Endothelial cell (in vitro differentiated cells): ENCODE data around the gene FAM193A. TPM values are rescaled to one million over a fixed set of nuclear protein-coding genes. Genes with fewer than 3 reads are reported as not detected.

Experiments
- DNase-seq: peaks from one replicate; pipeline ENCODE4 v3.0.0; 2021; ENCODE audit warnings: low spot score
- H3K27ac Mint-ChIP-seq: one replicate; pipeline ENCODE4 v1.8.0; 2021; ENCODE audit warnings: mixed read lengths, inconsistent platforms; ENCODE audit not compliant: unreplicated experiment
- H3K27me3 Mint-ChIP-seq: one replicate; pipeline ENCODE4 v1.8.0; 2021; ENCODE audit warnings: mild to moderate bottlenecking, moderate library complexity, mixed read lengths, inconsistent platforms; ENCODE audit not compliant: unreplicated experiment
- H3K36me3 Mint-ChIP-seq: one replicate; pipeline ENCODE4 v1.8.0; 2021; ENCODE audit warnings: mild to moderate bottlenecking, low read depth, mixed read lengths, inconsistent platforms; ENCODE audit not compliant: unreplicated experiment
- H3K4me1 Mint-ChIP-seq: one replicate; pipeline ENCODE4 v1.8.0; 2021; ENCODE audit warnings: mild to moderate bottlenecking, mixed read lengths, inconsistent platforms; ENCODE audit not compliant: unreplicated experiment
- H3K4me3 Mint-ChIP-seq: one replicate; pipeline ENCODE4 v1.8.0; 2021; ENCODE audit warnings: mild to moderate bottlenecking, mixed read lengths, inconsistent platforms; ENCODE audit not compliant: unreplicated experiment
- H3K9me3 Mint-ChIP-seq: one replicate; pipeline ENCODE4 v1.8.0; 2021; ENCODE audit warnings: mixed read lengths, inconsistent platforms; ENCODE audit not compliant: unreplicated experiment
- CTCF ChIP-seq: fragments of 200-600 bp; sonication (generic); IDR thresholded peaks from one replicate; pipeline ENCODE4 v1.5.0; 2021; ENCODE audit warnings: antibody characterized with exemption; ENCODE audit not compliant: unreplicated experiment
- total RNA-seq: library from RNA; stranded (reverse); fragmentation: NEBNext Ultra II Directional; extraction: Animal tissue kit (Norgen Biotek cat#: 25700); gene quantifications from one replicate; pipeline ENCODE4 v1.2.1, GENCODE V29; 2021; ENCODE audit not compliant: unreplicated experiment

The FAM193A gene
- total RNA-seq, 1 donor from 2014 or later = 33.7 TPM

- Mint-ChIP-seq H3K4me3 (no peak overlapping the region), H3K27ac (peak overlapping the region; percentile 95), H3K27me3 (peaks cover 4% of the 10 kb centered on the region), H3K36me3 (peaks cover 26% of the 10 kb centered on the region), H3K4me1 (peaks cover 24% of the 10 kb centered on the region), H3K9me3 (no peaks in the 10 kb centered on the region)
- no peak for TF ChIP-seq CTCF
- no peak for DNase-seq
Observed at GRCh38 chr4:2713337-2713736, 176.9 kb downstream of the FAM193A start.

GRCh38 chr4:2714061-2714770, 177.8 kb downstream of the FAM193A start:
- H3K4me1 Mint-ChIP-seq = peaks cover 24% of the 10 kb centered on the region
- DNase-seq = no peak
- H3K9me3 Mint-ChIP-seq = no peaks in the 10 kb centered on the region
- H3K4me3 Mint-ChIP-seq = peak overlapping the region; percentile 47
- H3K36me3 Mint-ChIP-seq = peaks cover 32% of the 10 kb centered on the region
- peak overlapping the region; percentile 95 for H3K27ac Mint-ChIP-seq
- peaks cover 4% of the 10 kb centered on the region for H3K27me3 Mint-ChIP-seq
- TF ChIP-seq CTCF = no peak

- peaks cover 24% of the 10 kb centered on the region for H3K4me1 Mint-ChIP-seq
- peak overlapping the region; percentile 95 for H3K27ac Mint-ChIP-seq
- no peak overlapping the region for H3K4me3 Mint-ChIP-seq
- no peaks in the 10 kb centered on the region for H3K9me3 Mint-ChIP-seq
- no peak for TF ChIP-seq CTCF
- H3K27me3 Mint-ChIP-seq = peaks cover 4% of the 10 kb centered on the region
- peaks cover 32% of the 10 kb centered on the region for H3K36me3 Mint-ChIP-seq
- no peak for DNase-seq
Observed at GRCh38 chr4:2714918-2715317, 178.5 kb downstream of the FAM193A start.

GRCh38 chr4:2715426-2715825, 179.0 kb downstream of the FAM193A start:
- DNase-seq = no peak
- H3K9me3 Mint-ChIP-seq = no peaks in the 10 kb centered on the region
- peaks cover 32% of the 10 kb centered on the region for H3K36me3 Mint-ChIP-seq
- no peak for TF ChIP-seq CTCF
- peaks cover 24% of the 10 kb centered on the region for H3K4me1 Mint-ChIP-seq
- peaks cover 4% of the 10 kb centered on the region for H3K27me3 Mint-ChIP-seq
- peak overlapping the region; percentile 52 for H3K27ac Mint-ChIP-seq
- H3K4me3 Mint-ChIP-seq = peak overlapping the region; percentile 24

GRCh38 chr4:2716236-2716635, 179.8 kb downstream of the FAM193A start:
- Mint-ChIP-seq H3K4me3 (no peak overlapping the region), H3K27me3 (peaks cover 6% of the 10 kb centered on the region), H3K36me3 (peaks cover 36% of the 10 kb centered on the region)

More at GRCh38 chr4:2716236-2716635, 179.8 kb downstream of the FAM193A start:
- DNase-seq = no peak
- no peak for TF ChIP-seq CTCF
- Mint-ChIP-seq H3K27ac (no peak overlapping the region), H3K4me1 (peaks cover 24% of the 10 kb centered on the region), H3K9me3 (no peaks in the 10 kb centered on the region)
